GM19099 (cell line): Measurements from ENCODE around the gene CIZ1.

Experiments
- POLR2A ChIP-seq: IDR thresholded peaks from 3 replicates; pipeline ENCODE4 v1.6.1; 2011; ENCODE audit warnings: low read depth; ENCODE audit not compliant: insufficient read length; ENCODE audit errors: extremely low read depth

Gene CIZ1

GRCh38 chr9:128182893-128183588 lies 8.3 kb downstream of the CIZ1 start:
- no peak for TF ChIP-seq POLR2A

GRCh38 chr9:128180447-128180846 lies 10.9 kb downstream of the CIZ1 start:
- TF ChIP-seq POLR2A: no peak

DNA sequence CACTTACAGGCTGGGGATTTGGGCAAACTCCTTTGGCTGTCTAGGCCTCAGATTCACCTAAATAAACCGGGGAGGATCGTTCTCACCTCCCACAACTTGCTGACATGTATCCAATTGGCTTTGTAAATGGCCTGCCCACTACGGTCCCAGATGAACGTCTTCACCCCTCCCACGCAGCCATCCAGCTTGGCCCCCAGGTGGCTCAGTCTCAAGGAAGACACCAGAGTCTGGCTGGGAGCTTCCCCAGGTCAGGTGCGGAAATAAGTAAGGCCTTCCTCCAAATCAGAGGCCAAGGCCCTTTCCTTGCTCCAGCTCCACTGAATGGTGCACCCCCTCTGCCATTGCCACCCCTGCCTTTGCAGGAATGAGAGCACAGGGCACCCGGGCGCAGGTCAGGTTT lies 11.4 kb downstream of the CIZ1 start:
- no peak for TF ChIP-seq POLR2A

DNA sequence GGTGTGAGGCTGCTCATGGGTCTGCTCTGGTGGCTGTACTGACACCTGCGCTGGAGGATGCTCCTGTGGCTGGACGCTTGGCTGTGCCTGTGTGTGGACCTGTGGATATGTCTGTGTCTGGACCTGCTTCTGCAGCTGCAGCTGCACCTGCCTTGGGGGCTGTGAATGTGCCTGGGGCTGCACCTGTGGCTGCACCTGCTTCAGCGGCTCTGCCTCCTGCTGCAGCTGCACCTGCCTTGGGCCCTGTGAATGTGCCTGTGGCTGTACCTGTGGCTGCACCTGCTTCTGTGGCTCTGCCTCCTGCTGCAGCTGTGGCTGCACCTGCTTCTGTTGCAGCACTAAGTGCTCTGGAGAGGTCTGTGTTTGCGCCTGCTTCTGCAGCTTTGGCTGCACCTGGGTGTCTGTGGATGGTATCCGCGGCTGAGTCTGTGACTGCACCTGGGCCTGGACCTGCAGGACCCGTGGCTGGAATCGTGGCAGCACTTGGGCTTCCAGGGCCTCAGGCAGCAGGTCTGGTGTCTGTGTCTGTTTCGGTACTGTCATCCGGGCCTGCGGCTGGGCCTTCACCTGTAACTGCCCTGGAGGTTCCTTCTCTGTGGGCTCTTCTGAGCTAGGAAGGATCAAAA lies 12.5 kb downstream of the CIZ1 start:
- no peak for TF ChIP-seq POLR2A

DNA sequence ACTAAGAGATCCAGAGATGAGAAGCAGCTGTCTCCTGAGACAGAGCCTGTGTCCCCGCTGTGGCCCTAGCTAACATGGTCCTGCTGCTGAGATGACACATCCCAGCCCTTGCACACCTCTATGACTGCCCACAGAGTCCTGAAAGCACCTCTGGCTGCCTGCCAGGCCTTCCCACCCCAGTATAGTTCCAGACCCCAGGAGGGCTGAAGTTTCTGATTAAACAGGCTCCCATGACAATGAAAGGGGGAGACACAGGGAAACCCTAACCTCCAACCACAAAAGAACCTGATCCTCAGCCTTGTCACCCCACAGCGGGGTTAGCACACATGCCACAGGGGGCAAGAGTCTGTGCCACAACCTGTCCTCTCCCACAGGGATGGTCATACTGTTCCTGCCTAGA lies 15.6 kb downstream of the CIZ1 start:
- no peak for TF ChIP-seq POLR2A

GRCh38 chr9:128175102-128175563 lies 16.2 kb downstream of the CIZ1 start:
- TF ChIP-seq POLR2A: no peak

GRCh38 chr9:128174062-128174461 lies 17.3 kb downstream of the CIZ1 start:
- no peak for TF ChIP-seq POLR2A

DNA sequence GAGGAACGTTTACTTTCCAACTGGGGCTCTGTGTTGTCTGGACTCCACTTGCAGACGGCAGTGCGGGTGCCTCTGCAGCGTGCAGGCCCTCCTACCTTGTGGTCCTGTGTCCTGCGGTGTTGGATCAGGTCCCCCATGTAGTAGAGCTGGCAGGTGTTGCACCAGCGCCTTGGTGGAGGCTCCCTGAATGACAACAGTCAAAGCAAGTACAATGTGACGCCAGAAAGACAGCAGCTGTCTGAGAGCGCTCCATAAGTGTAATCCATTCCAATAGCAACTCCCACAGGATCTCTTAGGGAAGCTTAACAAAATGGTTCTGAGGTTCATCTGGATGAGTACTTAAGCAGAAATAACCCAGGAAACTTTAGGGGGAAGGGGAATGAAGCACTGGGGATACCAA lies 21.4 kb downstream of the CIZ1 start:
- TF ChIP-seq POLR2A: no peak

GRCh38 chr9:128169492-128169891 lies 21.9 kb downstream of the CIZ1 start:
- no peak for TF ChIP-seq POLR2A

DNA sequence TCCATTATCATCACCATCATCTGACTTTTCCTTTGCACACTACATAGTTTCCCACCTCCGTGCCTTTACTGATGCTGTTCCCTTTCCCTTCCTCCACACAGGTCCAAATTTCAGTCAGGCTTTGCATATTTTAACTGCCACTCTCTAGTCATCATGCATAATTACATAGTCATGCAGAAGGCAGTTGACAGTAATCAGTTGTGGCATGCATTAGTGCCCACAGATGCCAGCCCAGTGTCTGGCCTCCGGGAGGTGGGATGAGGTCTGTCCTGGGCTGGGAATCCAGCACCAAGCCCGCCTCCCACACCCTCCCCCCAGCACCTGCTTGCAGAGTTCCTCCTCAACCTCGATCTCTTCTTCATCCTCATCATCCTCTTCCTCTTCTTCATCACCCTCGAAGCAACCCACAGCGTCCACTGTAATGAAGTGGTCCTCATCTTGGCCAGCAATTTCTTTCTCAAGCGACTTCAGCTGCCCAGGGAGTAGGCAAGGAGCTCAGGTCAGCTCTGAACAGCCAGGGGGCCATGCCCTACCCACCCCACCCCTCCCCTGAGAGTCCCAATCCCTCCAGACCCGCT lies 22.6 kb downstream of the CIZ1 start:
- TF ChIP-seq POLR2A: no peak

- no peak for TF ChIP-seq POLR2A
Measured at GRCh38 chr9:128167209-128167608, 24.2 kb downstream of the CIZ1 start.

- no peak for TF ChIP-seq POLR2A
Measured at GRCh38 chr9:128166169-128166568, 25.2 kb downstream of the CIZ1 start.

DNA sequence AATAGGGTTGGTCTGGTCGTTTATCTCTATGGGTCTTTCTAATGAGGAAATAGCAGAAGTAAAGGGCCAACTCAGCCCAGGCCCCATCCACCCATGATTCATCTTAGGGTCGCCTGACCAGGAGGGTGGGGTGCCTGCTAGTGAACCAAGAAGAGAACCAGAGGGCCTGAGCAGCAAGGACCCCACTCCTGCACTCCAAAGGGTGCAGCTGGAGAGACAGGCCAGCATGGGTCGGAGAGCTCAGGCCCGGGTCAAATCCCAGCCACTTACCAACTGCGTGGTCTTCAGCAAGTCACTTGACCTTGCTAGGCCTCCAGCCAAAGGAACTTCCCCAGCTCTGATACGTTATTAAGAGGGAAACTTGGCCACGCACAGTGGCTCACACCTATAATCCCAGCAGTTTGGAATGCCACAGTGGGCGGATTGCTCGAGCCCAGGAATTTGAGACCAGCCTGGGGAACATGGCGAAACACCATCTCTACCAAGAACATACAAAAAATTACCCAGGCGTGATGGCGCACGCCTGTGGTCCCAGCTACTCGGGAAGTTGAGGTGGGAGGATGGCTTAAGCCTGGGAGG lies 27.0 kb downstream of the CIZ1 start:
- TF ChIP-seq POLR2A: no peak

- no peak for TF ChIP-seq POLR2A
Measured at GRCh38 chr9:128163523-128164306, 27.7 kb downstream of the CIZ1 start.

- no peak for TF ChIP-seq POLR2A
Measured at GRCh38 chr9:128163027-128163515, 28.3 kb downstream of the CIZ1 start.
